ENCODE data around the gene GREB1L.

DNA sequence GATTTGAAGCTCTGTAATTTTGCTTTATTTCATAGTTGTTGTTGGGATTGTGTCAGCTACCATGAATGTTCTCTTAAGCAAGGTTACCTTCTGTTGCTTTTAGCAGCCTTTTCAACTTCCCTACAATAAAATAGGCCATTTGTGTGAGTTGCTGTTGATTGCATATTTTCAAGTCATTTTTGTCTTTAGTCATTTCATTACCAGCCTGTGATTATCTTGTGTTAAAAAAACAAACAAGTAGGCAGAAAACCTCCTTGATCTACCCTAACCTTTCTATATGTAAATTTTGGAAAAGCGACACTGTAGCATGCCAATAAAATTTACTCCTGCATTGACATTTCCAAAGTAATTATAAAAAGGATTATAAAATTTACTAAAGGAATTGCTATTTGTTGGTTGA, 19.3 kb downstream of the GREB1L start:
- TF ChIP-seq, protein P1, sequence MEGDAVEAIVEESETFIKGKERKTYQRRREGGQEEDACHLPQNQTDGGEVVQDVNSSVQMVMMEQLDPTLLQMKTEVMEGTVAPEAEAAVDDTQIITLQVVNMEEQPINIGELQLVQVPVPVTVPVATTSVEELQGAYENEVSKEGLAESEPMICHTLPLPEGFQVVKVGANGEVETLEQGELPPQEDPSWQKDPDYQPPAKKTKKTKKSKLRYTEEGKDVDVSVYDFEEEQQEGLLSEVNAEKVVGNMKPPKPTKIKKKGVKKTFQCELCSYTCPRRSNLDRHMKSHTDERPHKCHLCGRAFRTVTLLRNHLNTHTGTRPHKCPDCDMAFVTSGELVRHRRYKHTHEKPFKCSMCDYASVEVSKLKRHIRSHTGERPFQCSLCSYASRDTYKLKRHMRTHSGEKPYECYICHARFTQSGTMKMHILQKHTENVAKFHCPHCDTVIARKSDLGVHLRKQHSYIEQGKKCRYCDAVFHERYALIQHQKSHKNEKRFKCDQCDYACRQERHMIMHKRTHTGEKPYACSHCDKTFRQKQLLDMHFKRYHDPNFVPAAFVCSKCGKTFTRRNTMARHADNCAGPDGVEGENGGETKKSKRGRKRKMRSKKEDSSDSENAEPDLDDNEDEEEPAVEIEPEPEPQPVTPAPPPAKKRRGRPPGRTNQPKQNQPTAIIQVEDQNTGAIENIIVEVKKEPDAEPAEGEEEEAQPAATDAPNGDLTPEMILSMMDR (IDR thresholded peaks at IDR 0.05; ENCODE audit: insufficient read depth, low read length) = no peak
- TF ChIP-seq GABPA (IDR thresholded peaks at IDR 0.05; ENCODE audit: low read depth) = no peak
- TF ChIP-seq, protein P2, sequence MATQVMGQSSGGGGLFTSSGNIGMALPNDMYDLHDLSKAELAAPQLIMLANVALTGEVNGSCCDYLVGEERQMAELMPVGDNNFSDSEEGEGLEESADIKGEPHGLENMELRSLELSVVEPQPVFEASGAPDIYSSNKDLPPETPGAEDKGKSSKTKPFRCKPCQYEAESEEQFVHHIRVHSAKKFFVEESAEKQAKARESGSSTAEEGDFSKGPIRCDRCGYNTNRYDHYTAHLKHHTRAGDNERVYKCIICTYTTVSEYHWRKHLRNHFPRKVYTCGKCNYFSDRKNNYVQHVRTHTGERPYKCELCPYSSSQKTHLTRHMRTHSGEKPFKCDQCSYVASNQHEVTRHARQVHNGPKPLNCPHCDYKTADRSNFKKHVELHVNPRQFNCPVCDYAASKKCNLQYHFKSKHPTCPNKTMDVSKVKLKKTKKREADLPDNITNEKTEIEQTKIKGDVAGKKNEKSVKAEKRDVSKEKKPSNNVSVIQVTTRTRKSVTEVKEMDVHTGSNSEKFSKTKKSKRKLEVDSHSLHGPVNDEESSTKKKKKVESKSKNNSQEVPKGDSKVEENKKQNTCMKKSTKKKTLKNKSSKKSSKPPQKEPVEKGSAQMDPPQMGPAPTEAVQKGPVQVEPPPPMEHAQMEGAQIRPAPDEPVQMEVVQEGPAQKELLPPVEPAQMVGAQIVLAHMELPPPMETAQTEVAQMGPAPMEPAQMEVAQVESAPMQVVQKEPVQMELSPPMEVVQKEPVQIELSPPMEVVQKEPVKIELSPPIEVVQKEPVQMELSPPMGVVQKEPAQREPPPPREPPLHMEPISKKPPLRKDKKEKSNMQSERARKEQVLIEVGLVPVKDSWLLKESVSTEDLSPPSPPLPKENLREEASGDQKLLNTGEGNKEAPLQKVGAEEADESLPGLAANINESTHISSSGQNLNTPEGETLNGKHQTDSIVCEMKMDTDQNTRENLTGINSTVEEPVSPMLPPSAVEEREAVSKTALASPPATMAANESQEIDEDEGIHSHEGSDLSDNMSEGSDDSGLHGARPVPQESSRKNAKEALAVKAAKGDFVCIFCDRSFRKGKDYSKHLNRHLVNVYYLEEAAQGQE (IDR thresholded peaks at IDR 0.05; ENCODE audit: insufficient replicate concordance, low read depth) = no peak

Measured in HL-60 (cell line).